Transverse colon (tissue), 4 donors: ENCODE data around the gene SRI. TPM values are rescaled to one million over a fixed set of nuclear protein-coding genes. Genes with fewer than 3 reads are reported as not detected.

ENCODE experiments used
- DNase-seq: peaks from one replicate; pipeline ENCODE4 v3.0.0-alpha.2; 2019
- H3K27ac ChIP-seq, 4 donors: fragments of 200-600 bp; sonication (generic); 2 replicates each; pipeline ENCODE4 v1.5.1; 2016 to 2018; ENCODE audit warnings: inconsistent platforms in 4 of 4
- H3K27me3 ChIP-seq: fragments of 200-600 bp; sonication (generic); 2 replicates; pipeline ENCODE4 v1.5.1; 2017; ENCODE audit warnings: inconsistent platforms
- H3K36me3 ChIP-seq, 4 donors: fragments of 200-600 bp; sonication (generic); 2 replicates each; pipeline ENCODE4 v1.5.1; 2017 to 2019; ENCODE audit warnings: inconsistent platforms in 4 of 4
- H3K4me1 ChIP-seq, 4 donors: fragments of 200-600 bp; sonication (generic); 2 replicates each; pipeline ENCODE4 v1.5.1; 2017 to 2020; ENCODE audit warnings: inconsistent platforms in 4 of 4
- H3K4me3 ChIP-seq, 4 donors: fragments of 200-600 bp; sonication (generic); 1 replicate in 1 of 4; 2 replicates in 3 of 4; pipeline versions ENCODE4 v1.5.1 to v1.6.1; 2017 to 2019; ENCODE audit warnings: inconsistent platforms in 4 of 4
- H3K9me3 ChIP-seq, 2 donors: fragments of 200-600 bp; sonication (generic); 2 replicates each; pipeline ENCODE4 v1.5.1; 2017 to 2019; ENCODE audit warnings: inconsistent platforms in 2 of 2
- CTCF ChIP-seq, 5 experiments: fragments of 200-600 bp in 3 of 5; fragments of 450-650 bp in 2 of 5; sonication (generic) in 3 of 5; IDR thresholded peaks; 1 replicate in 2 of 5; 2 replicates in 3 of 5; pipeline ENCODE4 v1.5.1; 2016 to 2017; ENCODE audit warnings: antibody characterized with exemption in 5 of 5, inconsistent platforms in 3 of 5, mild to moderate bottlenecking in 2 of 5, moderate library complexity in 1 of 5
- EP300 ChIP-seq: sonication (generic); formaldehyde crosslinking; IDR thresholded peaks from one replicate; pipeline ENCODE4 v1.6.1; 2017; ENCODE audit warnings: antibody characterized with exemption, low read depth
- POLR2A ChIP-seq: fragments of 450-650 bp; IDR thresholded peaks from one replicate; pipeline ENCODE4 v1.6.1; 2016; ENCODE audit warnings: antibody characterized with exemption, mild to moderate bottlenecking, moderate library complexity
- POLR2AphosphoS5 ChIP-seq, 3 donors: sonication (generic); formaldehyde crosslinking; IDR thresholded peaks; one replicate each; pipeline ENCODE4 v1.6.1; 2016; ENCODE audit warnings: antibody characterized with exemption in 3 of 3
- WGBS, 2 donors: methylation state at CpG; one replicate each; pipeline ENCODE4 v1.1.5; 2018; ENCODE audit warnings: low coverage in 1 of 2; 5-methylcytosine and 5-hydroxymethylcytosine counted together
- in situ Hi-C, 4 donors: fragments of 200-750 bp; cut with MboI; loops; one replicate each; pipeline versions ENCODE4 v1.15.0 to v1.15.1; 2017; ENCODE audit warnings: low sequenced_read_pairs in 3 of 4, low pct_ligation_motif_present in 1 of 4, low pct_unique_long_range_greater_than_20kb in 1 of 4
- intact Hi-C: fragments of 100-400 bp; cut with DNase I; formaldehyde crosslinking; loops from one replicate; pipeline ENCODE4 v1.15.1; 2023; ENCODE audit warnings: low total_unique reads
- total RNA-seq, 4 donors: library from RNA; depleted of rRNA; stranded (reverse); fragments of >200 nt; gene quantifications; one replicate each; pipeline ENCODE4 v1.1.0, GENCODE V29; 2016

Gene SRI
- total RNA-seq, 4 donors from 2014 or later, result 163 to 672 (median 475) TPM

- no peaks in the 10 kb centered on the region for H3K36me3 ChIP-seq
- intact Hi-C loops (no loop called here), in situ Hi-C loops (no loop called here)
- H3K4me1 ChIP-seq, result peaks cover 0 to 28% (median 9%) of the 10 kb centered on the region in 4 donors
- no peaks in the 10 kb centered on the region for H3K27me3 ChIP-seq
- TF ChIP-seq POLR2AphosphoS5 (IDR thresholded peaks at IDR 0.05), result no peak
- TF ChIP-seq POLR2A, result no peak
- TF ChIP-seq EP300, result no peak
- TF ChIP-seq CTCF (IDR thresholded peaks at IDR 0.05), result no peak
- peak overlapping the region; percentile 2 to 55 (median 39) for H3K4me3 ChIP-seq
- DNase-seq, result no peak
- WGBS, 2 donors, result 33 to 53% methylated on average over 4 of the region's 4 CpGs
- H3K27ac ChIP-seq, result peak overlapping the region; percentile 79 to 83 (median 82)
- H3K9me3 ChIP-seq, result no peaks in the 10 kb centered on the region
Measured at GRCh38 chr7:88226201-88226600, 6.4 kb upstream of the SRI start.

GRCh38 chr7:88224601-88225275, 4.9 kb upstream of the SRI start:
- TF ChIP-seq CTCF (IDR thresholded peaks at IDR 0.05) (no peak), POLR2AphosphoS5 (IDR thresholded peaks at IDR 0.05) (peak in 1 of 3 donors; percentile 31)
- DNase-seq, result no peak
- intact Hi-C loops (no loop called here), in situ Hi-C loops (no loop called here)
- H3K36me3 ChIP-seq, result no peaks in the 10 kb centered on the region
- H3K27me3 ChIP-seq, result no peaks in the 10 kb centered on the region
- peak overlapping the region in 3 of 4 donors; percentile 38 to 55 (median 40) for H3K4me3 ChIP-seq
- H3K4me1 ChIP-seq, result peaks cover 0 to 29% (median 10%) of the 10 kb centered on the region in 4 donors
- H3K9me3 ChIP-seq, result no peaks in the 10 kb centered on the region
- H3K27ac ChIP-seq, result peak overlapping the region; percentile 79 to 83 (median 82)
- WGBS, 2 donors, result 31 to 35% methylated on average over 2 of the region's 2 CpGs

DNA sequence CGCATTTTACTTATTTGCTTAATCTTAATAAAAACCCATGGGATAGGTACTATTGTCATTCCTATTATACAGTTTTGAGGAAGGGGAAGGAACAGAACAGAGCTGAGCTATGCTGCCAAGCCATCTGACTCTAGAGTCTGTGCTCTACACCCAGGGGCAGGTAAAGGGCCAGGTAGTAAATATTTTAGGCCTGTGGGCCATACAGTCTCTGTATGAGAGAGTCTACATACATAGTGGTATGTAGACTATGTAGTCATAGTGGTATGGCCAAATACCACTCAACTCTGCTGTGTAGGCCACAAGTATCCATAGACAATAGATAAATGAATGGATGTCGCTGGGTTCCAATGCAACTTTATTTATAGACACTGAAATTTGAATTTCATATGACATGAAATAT, 3.4 kb upstream of the SRI start:
- Histone ChIP-seq H3K27me3 (no peaks in the 10 kb centered on the region), H3K27ac (peak overlapping the region in 2 of 4 donors; percentile 79 to 83), H3K4me3 (peak overlapping the region in 1 of 4 donors; percentile 55), H3K4me1 (peaks cover 2 to 31% (median 16%) of the 10 kb centered on the region in 4 donors), H3K36me3 (no peaks in the 10 kb centered on the region), H3K9me3 (no peaks in the 10 kb centered on the region)
- DNase-seq, result no peak
- in situ Hi-C loops (no loop called here), intact Hi-C loops (no loop called here)
- WGBS, 2 donors, result 95% methylated on average over 2 of the region's 2 CpGs
- no peak for TF ChIP-seq EP300
- no peak for TF ChIP-seq POLR2A
- no peak for TF ChIP-seq POLR2AphosphoS5 (IDR thresholded peaks at IDR 0.05)
- TF ChIP-seq CTCF (IDR thresholded peaks at IDR 0.05), result no peak

GRCh38 chr7:88218836-88219605, 817 bp downstream of the SRI start:
- DNase-seq, result peak; percentile 80
- intact Hi-C loops (loop anchor here (10.0 kb wide), 1 partner anchor 854 kb away; no protein-coding TSS in a partner anchor), in situ Hi-C loops (no loop called here)
- WGBS, 2 donors, result 1 to 8% methylated on average over 8 to 27 of the region's 27 CpGs
- H3K27ac ChIP-seq, result peak overlapping the region; percentile 92 to 96 (median 93)
- peaks cover 0 to 24% (median 10%) of the 10 kb centered on the region in 4 donors for H3K36me3 ChIP-seq
- H3K4me1 ChIP-seq, result peaks cover 3 to 43% (median 24%) of the 10 kb centered on the region in 4 donors
- H3K9me3 ChIP-seq, result no peaks in the 10 kb centered on the region
- peak overlapping the region; percentile 85 to 93 (median 90) for H3K4me3 ChIP-seq
- TF ChIP-seq EP300, result no peak
- peak in 2 of 3 donors; percentile 35 to 39 for TF ChIP-seq POLR2AphosphoS5 (IDR thresholded peaks at IDR 0.05)
- TF ChIP-seq POLR2A, result peak; percentile 54
- TF ChIP-seq CTCF (IDR thresholded peaks at IDR 0.05), result no peak
- no peaks in the 10 kb centered on the region for H3K27me3 ChIP-seq
